ENCODE data around the gene CELF4.

Gene CELF4

DNA sequence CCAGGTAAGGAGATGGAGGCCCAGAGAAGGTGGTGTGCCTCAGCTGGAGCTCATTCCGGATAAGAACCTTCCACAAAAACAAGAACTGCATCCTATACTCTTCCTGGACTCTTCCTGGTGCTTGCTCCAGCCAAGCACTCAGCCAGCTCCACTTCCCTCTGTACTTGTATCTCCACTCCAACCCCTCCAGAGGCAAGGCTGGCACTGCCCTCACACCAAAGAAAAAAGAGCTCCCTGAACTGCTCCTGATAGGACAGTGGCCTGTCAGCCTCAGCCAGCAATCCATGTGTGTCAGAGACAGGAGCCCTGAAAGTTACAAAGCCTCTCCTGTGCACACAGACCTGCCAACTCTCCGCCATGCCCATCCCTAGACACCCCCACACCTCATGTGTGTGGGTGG is 248.1 kb downstream of the CELF4 start:
- Histone ChIP-seq H3K4me1 (ENCODE audit: control insufficient read depth, insufficient read depth, low read length, poor library complexity, severe bottlenecking) (no peaks in the 10 kb centered on the region), H3K36me3 (ENCODE audit: control insufficient read depth, insufficient read depth, low read length) (no peaks in the 10 kb centered on the region), H3K4me3 (ENCODE audit: insufficient read depth, low read depth, low read length, poor library complexity, severe bottlenecking) (no peak overlapping the region), H3K27ac (ENCODE audit: insufficient read depth, low read length, poor library complexity, severe bottlenecking) (no peak overlapping the region), H3K27me3 (replicated peaks; ENCODE audit: control insufficient read depth, insufficient read depth, low read length, poor library complexity, severe bottlenecking) (no peaks in the 10 kb centered on the region), H3K9me3 (ENCODE audit: control insufficient read depth, low read length) (no peaks in the 10 kb centered on the region)
- DNase-seq, result no peak

DNA sequence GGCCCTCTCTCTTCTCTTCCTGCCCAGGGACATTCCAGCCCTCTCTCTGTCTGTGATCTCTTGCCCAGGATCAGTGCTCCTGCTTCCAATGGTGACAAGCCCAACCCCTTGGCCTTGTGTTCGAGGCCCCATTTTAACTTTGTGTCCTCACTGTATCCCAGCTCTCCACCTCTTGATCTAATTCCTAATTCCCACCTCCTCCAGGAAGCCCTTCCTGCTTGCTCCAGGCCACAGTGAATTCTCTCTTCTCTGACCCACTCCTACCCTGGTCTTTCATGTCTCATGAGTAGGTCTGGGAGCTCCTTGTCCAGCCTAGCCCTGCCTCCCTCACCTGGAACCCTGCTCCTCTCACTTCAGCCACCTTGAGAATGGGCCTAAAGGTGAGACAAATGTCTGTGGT is 249.1 kb downstream of the CELF4 start:
- Histone ChIP-seq H3K4me1 (ENCODE audit: control insufficient read depth, insufficient read depth, low read length, poor library complexity, severe bottlenecking) (no peaks in the 10 kb centered on the region), H3K27me3 (replicated peaks; ENCODE audit: control insufficient read depth, insufficient read depth, low read length, poor library complexity, severe bottlenecking) (no peaks in the 10 kb centered on the region), H3K9me3 (ENCODE audit: control insufficient read depth, low read length) (no peaks in the 10 kb centered on the region), H3K27ac (ENCODE audit: insufficient read depth, low read length, poor library complexity, severe bottlenecking) (no peak overlapping the region), H3K36me3 (ENCODE audit: control insufficient read depth, insufficient read depth, low read length) (no peaks in the 10 kb centered on the region), H3K4me3 (ENCODE audit: insufficient read depth, low read depth, low read length, poor library complexity, severe bottlenecking) (no peak overlapping the region)
- no peak for DNase-seq

- Histone ChIP-seq H3K27me3 (replicated peaks; ENCODE audit: control insufficient read depth, insufficient read depth, low read length, poor library complexity, severe bottlenecking) (no peaks in the 10 kb centered on the region), H3K4me3 (ENCODE audit: insufficient read depth, low read depth, low read length, poor library complexity, severe bottlenecking) (no peak overlapping the region), H3K9me3 (ENCODE audit: control insufficient read depth, low read length) (no peaks in the 10 kb centered on the region), H3K4me1 (ENCODE audit: control insufficient read depth, insufficient read depth, low read length, poor library complexity, severe bottlenecking) (no peaks in the 10 kb centered on the region), H3K36me3 (ENCODE audit: control insufficient read depth, insufficient read depth, low read length) (no peaks in the 10 kb centered on the region), H3K27ac (ENCODE audit: insufficient read depth, low read length, poor library complexity, severe bottlenecking) (no peak overlapping the region)
- no peak for DNase-seq
Measured at GRCh38 chr18:37315935-37316334, 249.7 kb downstream of the CELF4 start.

DNA sequence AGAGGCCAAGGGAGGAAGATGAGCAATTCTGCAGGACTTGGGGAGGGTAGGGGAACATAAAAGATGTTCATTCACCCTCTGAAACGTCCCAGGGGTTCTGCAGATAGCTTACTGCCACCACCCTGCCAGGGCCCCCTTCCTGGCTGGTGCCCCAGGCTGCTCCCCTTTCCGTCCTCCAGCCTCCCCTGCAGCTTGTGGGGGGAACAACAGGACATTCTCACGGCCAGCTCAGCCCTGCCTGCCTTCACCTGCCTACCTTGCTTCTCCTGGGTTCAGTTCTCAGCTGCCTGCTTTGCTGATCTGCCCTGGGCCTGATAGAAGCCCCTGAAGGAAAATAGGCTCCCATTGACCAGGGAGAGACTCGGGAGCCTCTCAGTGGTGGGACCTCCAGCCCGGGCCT is 251.1 kb downstream of the CELF4 start:
- Histone ChIP-seq H3K4me3 (ENCODE audit: insufficient read depth, low read depth, low read length, poor library complexity, severe bottlenecking) (no peak overlapping the region), H3K4me1 (ENCODE audit: control insufficient read depth, insufficient read depth, low read length, poor library complexity, severe bottlenecking) (no peaks in the 10 kb centered on the region), H3K27me3 (replicated peaks; ENCODE audit: control insufficient read depth, insufficient read depth, low read length, poor library complexity, severe bottlenecking) (no peaks in the 10 kb centered on the region), H3K27ac (ENCODE audit: insufficient read depth, low read length, poor library complexity, severe bottlenecking) (no peak overlapping the region), H3K36me3 (ENCODE audit: control insufficient read depth, insufficient read depth, low read length) (no peaks in the 10 kb centered on the region), H3K9me3 (ENCODE audit: control insufficient read depth, low read length) (no peaks in the 10 kb centered on the region)
- DNase-seq, result no peak

DNA sequence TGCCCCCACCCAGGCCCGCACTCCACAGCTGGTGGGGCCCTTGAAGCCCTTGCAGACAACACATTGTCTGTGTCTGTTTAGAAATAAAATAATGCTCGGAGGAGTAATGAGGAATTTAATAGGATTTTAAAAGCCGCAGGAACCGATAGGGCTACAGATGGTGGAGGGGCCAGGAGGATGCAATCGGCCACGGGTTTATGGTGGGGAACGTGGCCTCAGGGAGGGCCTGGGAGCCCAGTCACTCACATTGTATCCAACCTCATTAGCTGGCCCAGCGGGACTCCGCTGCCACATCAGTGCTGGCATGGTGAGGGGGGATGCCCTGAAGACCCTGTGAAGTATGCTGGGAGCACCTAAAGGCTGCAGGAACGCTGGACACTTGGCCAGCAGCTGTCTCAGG is 252.0 kb downstream of the CELF4 start:
- H3K4me1 ChIP-seq (ENCODE audit: control insufficient read depth, insufficient read depth, low read length, poor library complexity, severe bottlenecking), result no peaks in the 10 kb centered on the region
- H3K27me3 ChIP-seq (replicated peaks; ENCODE audit: control insufficient read depth, insufficient read depth, low read length, poor library complexity, severe bottlenecking), result no peaks in the 10 kb centered on the region
- H3K9me3 ChIP-seq (ENCODE audit: control insufficient read depth, low read length), result no peaks in the 10 kb centered on the region
- H3K27ac ChIP-seq (ENCODE audit: insufficient read depth, low read length, poor library complexity, severe bottlenecking), result no peak overlapping the region
- H3K36me3 ChIP-seq (ENCODE audit: control insufficient read depth, insufficient read depth, low read length), result no peaks in the 10 kb centered on the region
- no peak overlapping the region for H3K4me3 ChIP-seq (ENCODE audit: insufficient read depth, low read depth, low read length, poor library complexity, severe bottlenecking)
- no peak for DNase-seq

DNA sequence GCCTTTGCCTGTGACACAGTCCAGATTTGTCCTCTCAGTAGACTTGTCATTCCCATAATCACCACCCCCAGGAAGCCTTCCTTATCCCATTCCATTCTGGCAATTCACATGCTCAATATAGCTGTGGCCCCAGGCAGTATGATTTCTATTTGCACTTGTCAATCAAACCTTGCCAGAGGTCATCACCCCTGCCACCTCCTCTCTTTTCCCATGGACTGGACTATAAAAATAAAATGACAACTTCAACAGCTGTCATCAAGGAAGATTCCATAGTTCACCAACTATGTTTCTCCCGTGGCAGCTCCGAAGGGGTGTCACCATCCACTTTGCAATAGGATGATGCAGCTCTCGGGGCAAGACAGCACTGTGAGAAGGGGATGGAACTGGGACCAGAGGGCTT is 255.7 kb downstream of the CELF4 start:
- H3K27ac ChIP-seq (ENCODE audit: insufficient read depth, low read length, poor library complexity, severe bottlenecking), result no peak overlapping the region
- DNase-seq, result no peak

DNA sequence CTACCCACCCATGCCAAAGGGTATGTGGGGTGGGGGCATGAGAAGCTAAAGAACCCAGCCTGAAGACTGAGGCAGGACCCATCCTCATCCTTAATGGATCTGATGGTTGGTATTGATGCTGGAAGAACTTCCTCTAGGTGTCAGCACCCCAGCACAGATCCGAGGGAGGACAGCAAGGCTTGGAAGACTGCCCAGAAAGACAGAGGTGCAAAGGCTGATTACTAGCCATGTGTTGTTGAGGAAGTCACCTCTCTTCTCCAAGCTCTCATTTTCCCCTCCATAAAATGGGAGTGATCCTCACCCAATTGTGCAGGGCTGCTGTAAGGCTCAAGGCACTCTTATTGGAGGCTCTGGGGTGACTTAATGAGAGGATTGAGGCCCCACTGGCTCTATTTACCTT is 256.5 kb downstream of the CELF4 start:
- H3K27me3 ChIP-seq (replicated peaks; ENCODE audit: control insufficient read depth, insufficient read depth, low read length, poor library complexity, severe bottlenecking), result no peaks in the 10 kb centered on the region
- no peak overlapping the region for H3K4me3 ChIP-seq (ENCODE audit: insufficient read depth, low read depth, low read length, poor library complexity, severe bottlenecking)
- no peaks in the 10 kb centered on the region for H3K36me3 ChIP-seq (ENCODE audit: control insufficient read depth, insufficient read depth, low read length)
- no peak overlapping the region for H3K27ac ChIP-seq (ENCODE audit: insufficient read depth, low read length, poor library complexity, severe bottlenecking)
- DNase-seq, result no peak
- H3K9me3 ChIP-seq (ENCODE audit: control insufficient read depth, low read length), result no peaks in the 10 kb centered on the region
- H3K4me1 ChIP-seq (ENCODE audit: control insufficient read depth, insufficient read depth, low read length, poor library complexity, severe bottlenecking), result no peaks in the 10 kb centered on the region

More for the DNA sequence above, 255.7 kb downstream of the CELF4 start:
- Histone ChIP-seq H3K27me3 (replicated peaks; ENCODE audit: control insufficient read depth, insufficient read depth, low read length, poor library complexity, severe bottlenecking) (no peaks in the 10 kb centered on the region), H3K4me1 (ENCODE audit: control insufficient read depth, insufficient read depth, low read length, poor library complexity, severe bottlenecking) (no peaks in the 10 kb centered on the region), H3K4me3 (ENCODE audit: insufficient read depth, low read depth, low read length, poor library complexity, severe bottlenecking) (no peak overlapping the region), H3K36me3 (ENCODE audit: control insufficient read depth, insufficient read depth, low read length) (no peaks in the 10 kb centered on the region), H3K9me3 (ENCODE audit: control insufficient read depth, low read length) (no peaks in the 10 kb centered on the region)

DNA sequence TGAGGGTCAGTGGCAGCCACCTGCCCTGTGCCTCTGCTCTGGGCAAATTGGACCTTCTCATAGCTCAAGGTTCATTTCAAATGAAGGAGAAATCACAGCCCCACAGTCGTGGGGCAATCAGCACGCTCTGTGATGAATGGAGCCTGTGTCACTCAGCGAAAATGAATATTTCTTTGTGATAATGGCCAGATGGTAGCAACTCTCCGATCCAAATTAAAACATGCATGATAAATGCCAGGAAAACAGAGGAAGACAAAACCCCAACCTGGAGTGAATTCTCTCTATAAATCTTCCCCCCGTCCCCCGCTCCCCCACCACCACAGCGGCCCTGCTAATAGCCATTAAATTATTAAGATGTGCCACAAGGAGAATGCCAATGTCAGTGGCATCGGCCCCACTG is 258.4 kb downstream of the CELF4 start:
- H3K4me3 ChIP-seq (ENCODE audit: insufficient read depth, low read depth, low read length, poor library complexity, severe bottlenecking), result no peak overlapping the region
- H3K9me3 ChIP-seq (ENCODE audit: control insufficient read depth, low read length), result no peaks in the 10 kb centered on the region
- no peak overlapping the region for H3K27ac ChIP-seq (ENCODE audit: insufficient read depth, low read length, poor library complexity, severe bottlenecking)
- no peak for DNase-seq
- H3K4me1 ChIP-seq (ENCODE audit: control insufficient read depth, insufficient read depth, low read length, poor library complexity, severe bottlenecking), result no peaks in the 10 kb centered on the region
- H3K36me3 ChIP-seq (ENCODE audit: control insufficient read depth, insufficient read depth, low read length), result no peaks in the 10 kb centered on the region
- no peaks in the 10 kb centered on the region for H3K27me3 ChIP-seq (replicated peaks; ENCODE audit: control insufficient read depth, insufficient read depth, low read length, poor library complexity, severe bottlenecking)

- Histone ChIP-seq H3K9me3 (ENCODE audit: control insufficient read depth, low read length) (no peaks in the 10 kb centered on the region), H3K4me3 (ENCODE audit: insufficient read depth, low read depth, low read length, poor library complexity, severe bottlenecking) (no peak overlapping the region), H3K27ac (ENCODE audit: insufficient read depth, low read length, poor library complexity, severe bottlenecking) (no peak overlapping the region), H3K4me1 (ENCODE audit: control insufficient read depth, insufficient read depth, low read length, poor library complexity, severe bottlenecking) (no peaks in the 10 kb centered on the region), H3K27me3 (replicated peaks; ENCODE audit: control insufficient read depth, insufficient read depth, low read length, poor library complexity, severe bottlenecking) (no peaks in the 10 kb centered on the region), H3K36me3 (ENCODE audit: control insufficient read depth, insufficient read depth, low read length) (no peaks in the 10 kb centered on the region)
- DNase-seq, result no peak
Measured at GRCh38 chr18:37306432-37306831, 259.2 kb downstream of the CELF4 start.

- no peak for DNase-seq
Measured at GRCh38 chr18:37305066-37305465, 260.5 kb downstream of the CELF4 start.

More at GRCh38 chr18:37305066-37305465, 260.5 kb downstream of the CELF4 start:
- Histone ChIP-seq H3K4me1 (ENCODE audit: control insufficient read depth, insufficient read depth, low read length, poor library complexity, severe bottlenecking) (no peaks in the 10 kb centered on the region), H3K4me3 (ENCODE audit: insufficient read depth, low read depth, low read length, poor library complexity, severe bottlenecking) (no peak overlapping the region), H3K27ac (ENCODE audit: insufficient read depth, low read length, poor library complexity, severe bottlenecking) (no peak overlapping the region), H3K9me3 (ENCODE audit: control insufficient read depth, low read length) (no peaks in the 10 kb centered on the region), H3K27me3 (replicated peaks; ENCODE audit: control insufficient read depth, insufficient read depth, low read length, poor library complexity, severe bottlenecking) (no peaks in the 10 kb centered on the region), H3K36me3 (ENCODE audit: control insufficient read depth, insufficient read depth, low read length) (no peaks in the 10 kb centered on the region)

Data from effector memory CD4-positive, alpha-beta T cell (primary cell).